Skin epidermis (tissue), 12 donors: ENCODE measurements around the gene CCNB3.
"Not testable (repeated sequence)": the region's sequence is repeated elsewhere in the genome, so short reads cannot be mapped to it uniquely, and the experiment has no call there.

ENCODE experiments used
- H3K27ac ChIP-seq, 21 experiments: fragments of 200-600 bp; sonication (generic) in 11 of 21; one replicate each; pipeline ENCODE4 v1.5.0; 2020; ENCODE audit warnings: mild to moderate bottlenecking in 3 of 21, inconsistent platforms in 2 of 21, moderate library complexity in 2 of 21
- H3K4me3 ChIP-seq, 7 experiments: fragments of 200-600 bp; sonication (generic) in 2 of 7; one replicate each; pipeline ENCODE4 v1.5.0; 2020; ENCODE audit warnings: inconsistent platforms in 2 of 7, mild to moderate bottlenecking in 2 of 7, moderate library complexity in 1 of 7

CCNB3 gene

DNA sequence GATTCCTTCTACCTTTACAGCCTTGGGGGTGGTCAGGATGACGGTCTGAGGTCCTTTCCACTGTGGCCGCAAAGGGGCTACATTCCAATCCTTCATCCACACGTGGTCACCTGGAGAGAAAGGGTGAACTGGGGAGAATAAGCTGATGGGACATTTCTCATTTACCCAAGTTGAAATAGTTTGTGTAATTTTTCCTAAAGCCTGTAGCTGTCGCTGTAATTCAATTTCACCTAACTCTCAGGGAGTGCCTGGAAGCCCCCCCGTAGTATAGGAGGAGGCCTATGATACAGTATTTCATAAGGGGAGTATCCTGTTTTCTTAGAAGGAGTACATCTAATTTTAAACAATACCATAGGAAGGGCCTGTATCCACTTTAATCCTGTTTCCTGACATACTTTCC lies 128.1 kb downstream of the CCNB3 start:
- H3K4me3 ChIP-seq, H3K27ac ChIP-seq: not testable (repeated sequence)

- H3K27ac ChIP-seq, result no peak overlapping the region
- no peak overlapping the region for H3K4me3 ChIP-seq
Observed at GRCh38 chrX:50333308-50333707, 128.7 kb downstream of the CCNB3 start.

- Histone ChIP-seq H3K4me3 (no peak overlapping the region), H3K27ac (no peak overlapping the region)
Observed at GRCh38 chrX:50343917-50344316, 139.4 kb downstream of the CCNB3 start.

- H3K4me3 ChIP-seq, result no peak overlapping the region
- H3K27ac ChIP-seq, result no peak overlapping the region
Observed at GRCh38 chrX:50372966-50373365, 168.4 kb downstream of the CCNB3 start.

DNA sequence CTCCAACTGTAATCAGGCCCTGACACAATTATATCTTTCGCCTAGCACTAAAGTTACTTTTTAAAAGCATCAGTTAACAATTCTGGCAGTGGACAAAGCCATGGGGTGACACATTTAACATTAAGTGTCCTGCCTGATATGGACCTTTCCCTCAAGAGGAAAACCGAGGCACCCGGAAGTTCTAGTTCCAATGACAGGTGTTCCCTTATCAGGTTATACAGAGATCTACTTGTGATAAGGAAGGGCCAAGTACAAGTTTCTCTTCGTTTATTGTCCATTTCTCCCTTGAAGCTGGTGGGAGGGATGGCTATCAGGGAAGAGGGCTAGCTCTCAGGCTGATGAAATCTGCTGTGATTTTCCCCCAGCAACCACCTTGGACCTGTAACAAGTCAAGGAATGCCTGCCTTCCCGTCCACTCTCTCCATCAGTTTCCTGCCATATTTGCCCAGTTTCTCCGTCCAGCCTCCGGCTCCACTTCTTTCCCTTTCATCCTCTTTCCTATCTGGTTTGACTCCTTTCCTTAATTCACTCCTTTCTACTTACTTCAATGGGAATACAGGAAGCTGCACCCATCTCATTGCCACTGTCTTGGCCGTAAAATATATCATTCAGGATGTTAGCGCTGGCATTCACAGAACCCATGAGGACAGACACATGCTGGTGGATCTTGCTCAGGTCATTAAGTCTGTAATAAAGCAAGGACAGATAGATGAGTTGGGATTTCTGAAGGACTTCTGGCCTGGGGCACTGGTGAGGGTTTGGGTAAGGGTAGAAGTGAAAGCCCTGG lies 171.1 kb downstream of the CCNB3 start:
- H3K27ac ChIP-seq, result no peak overlapping the region

DNA sequence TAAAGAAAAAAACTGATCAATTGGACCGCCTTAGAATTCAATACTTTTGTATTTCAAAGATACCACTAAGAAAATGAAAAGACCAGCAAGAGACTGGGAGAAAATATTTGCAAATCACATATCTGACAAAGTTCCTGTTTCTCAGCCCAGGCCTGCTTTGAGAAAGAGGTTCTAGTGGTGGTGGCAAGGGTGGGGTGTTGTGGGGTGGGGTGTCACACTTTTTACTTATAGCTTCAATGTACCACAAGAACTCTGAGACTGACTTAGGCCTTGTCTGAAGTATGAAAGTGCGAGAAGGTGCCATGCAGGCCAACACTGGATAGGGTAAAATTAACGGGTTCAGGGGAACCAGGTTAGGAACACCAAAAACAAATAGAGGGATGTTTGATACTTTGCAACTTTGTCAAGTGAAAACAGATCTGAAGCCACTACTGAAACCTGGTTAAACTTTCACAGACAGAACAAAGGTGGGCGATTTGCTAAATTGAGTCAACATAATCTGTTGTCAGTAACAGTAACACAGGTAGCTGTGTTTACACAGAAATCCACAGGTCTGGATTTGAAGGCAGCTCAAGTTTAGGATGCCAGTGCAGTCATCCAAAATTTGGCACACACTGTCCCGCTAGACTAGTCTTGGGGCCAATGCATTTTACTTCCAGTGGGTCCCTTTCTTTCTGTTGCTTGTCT lies 177.3 kb downstream of the CCNB3 start:
- no peak overlapping the region for H3K4me3 ChIP-seq
- H3K27ac ChIP-seq, result no peak overlapping the region

More for the DNA sequence above, 171.1 kb downstream of the CCNB3 start:
- H3K4me3 ChIP-seq, result no peak overlapping the region

DNA sequence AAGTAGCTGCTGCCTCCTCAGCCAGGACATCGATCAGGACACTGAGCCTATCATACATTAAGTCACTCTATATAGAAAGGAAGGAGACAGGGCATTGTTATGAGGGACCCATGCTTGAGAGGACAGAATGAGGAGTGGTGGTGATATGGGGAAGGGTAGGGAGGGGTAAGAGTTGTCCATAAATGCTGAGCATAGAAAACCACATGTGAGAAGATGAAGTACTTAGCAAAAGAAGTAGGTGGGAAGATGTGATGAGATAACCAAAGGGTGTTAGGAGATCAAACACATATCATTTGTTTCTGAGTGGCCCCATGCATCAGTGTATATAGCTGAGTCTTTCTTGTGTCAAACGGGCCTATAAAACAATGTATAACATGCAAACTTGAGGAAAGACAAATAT lies 182.0 kb downstream of the CCNB3 start:
- Histone ChIP-seq H3K4me3 (no peak overlapping the region), H3K27ac (no peak overlapping the region)

GRCh38 chrX:50393902-50394301 lies 189.3 kb downstream of the CCNB3 start:
- no peak overlapping the region for H3K4me3 ChIP-seq
- H3K27ac ChIP-seq, result no peak overlapping the region
